ENCODE measurements around the gene CCDC102A.

GRCh38 chr16:57527027-57527426 is 9.3 kb downstream of the CCDC102A start:
- TF ChIP-seq CTCF (IDR thresholded peaks at IDR 0.05) (no peak), POLR2AphosphoS5 (IDR thresholded peaks at IDR 0.05) (no peak)

All from upper lobe of left lung (tissue), 4 donors.